ENCODE measurements around the gene MTX1. TPM values are rescaled to one million over a fixed set of nuclear protein-coding genes. Genes with fewer than 3 reads are reported as not detected.
"Not testable (repeated sequence)": the region's sequence is repeated elsewhere in the genome, so short reads cannot be mapped to it uniquely, and the experiment has no call there.

Gene MTX1
- polyA plus RNA-seq, 1 experiment: 44.6 TPM

GRCh38 chr1:155244368-155245162, 36.1 kb downstream of the MTX1 start:
- CTCF ChIA-PET: interaction anchor here (0.7 to 1.4 kb wide), 5 partner anchors 12 to 72 kb away, joined by 3 to 4 read pairs (median 3); partner anchors contain the start of gene KRTCAP2

DNA sequence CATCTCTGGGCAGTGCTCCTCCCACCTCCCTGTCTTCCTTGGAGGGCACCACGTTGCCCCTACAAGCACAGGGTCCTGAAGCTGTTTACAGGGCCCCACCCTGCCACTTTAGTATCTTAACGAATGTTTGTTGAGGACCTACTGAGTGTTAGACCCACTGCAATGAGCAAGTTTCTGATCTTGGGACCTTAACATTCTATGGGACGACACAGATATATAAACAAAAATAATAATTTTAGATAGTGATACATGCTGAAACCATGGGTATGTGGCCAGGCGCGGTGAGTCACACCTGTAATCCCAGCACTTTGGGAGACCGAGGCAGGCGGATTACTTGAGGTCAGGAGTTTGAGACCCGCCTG, 36.6 kb downstream of the MTX1 start:
- no peaks in the 10 kb centered on the region for H3K27me3 ChIP-seq (ENCODE audit: control insufficient read depth, insufficient read depth, low read length)
- CTCF ChIA-PET: interaction anchor here (1.0 kb wide), 1 partner anchor 11 kb away, joined by 3 read pairs; no protein-coding TSS in a partner anchor
- no peaks in the 10 kb centered on the region for H3K9me3 ChIP-seq (ENCODE audit: control insufficient read depth, insufficient read depth, low read length)
- TF ChIP-seq CTCF (IDR thresholded peaks at IDR 0.05; ENCODE audit: low read depth, low read length): no peak
- H3K4me3 ChIP-seq (ENCODE audit: low read depth, low read length): peak overlapping the region; percentile 72
- no peak for DNase-seq (ENCODE audit: low read depth, low spot score)
- peak overlapping the region; percentile 82 for H3K27ac ChIP-seq (ENCODE audit: low read depth, low read length)
- POLR2A ChIA-PET: interaction anchor here (0.6 to 1.9 kb wide), 3 partner anchors 17 to 38 kb away, joined by 4 to 11 read pairs (median 6); partner anchors contain the start of genes CLK2, SCAMP3 and THBS3

More at GRCh38 chr1:155244368-155245162, 36.1 kb downstream of the MTX1 start:
- Histone ChIP-seq H3K9me3 (ENCODE audit: control insufficient read depth, insufficient read depth, low read length) (no peaks in the 10 kb centered on the region), H3K27me3 (ENCODE audit: control insufficient read depth, insufficient read depth, low read length) (no peaks in the 10 kb centered on the region), H3K27ac (ENCODE audit: low read depth, low read length) (peak overlapping the region; percentile 86), H3K4me3 (ENCODE audit: low read depth, low read length) (peak overlapping the region; percentile 72)
- POLR2A ChIA-PET: interaction anchor here (0.6 to 1.9 kb wide), 6 partner anchors 18 to 50 kb away, joined by 3 to 11 read pairs (median 5); partner anchors contain the start of genes CLK2, SCAMP3 and THBS3
- peak; percentile 99 for DNase-seq (ENCODE audit: low read depth, low spot score)
- TF ChIP-seq CTCF (IDR thresholded peaks at IDR 0.05; ENCODE audit: low read depth, low read length): peak; percentile 35; the same call in 1 of the 2 replicates

GRCh38 chr1:155246796-155247195, 38.3 kb downstream of the MTX1 start:
- CTCF ChIA-PET: interaction anchor here (1.0 to 1.3 kb wide), 3 partner anchors 9 to 22 kb away, joined by 3 to 5 read pairs (median 4); partner anchors contain the start of gene ENTREP3

DNA sequence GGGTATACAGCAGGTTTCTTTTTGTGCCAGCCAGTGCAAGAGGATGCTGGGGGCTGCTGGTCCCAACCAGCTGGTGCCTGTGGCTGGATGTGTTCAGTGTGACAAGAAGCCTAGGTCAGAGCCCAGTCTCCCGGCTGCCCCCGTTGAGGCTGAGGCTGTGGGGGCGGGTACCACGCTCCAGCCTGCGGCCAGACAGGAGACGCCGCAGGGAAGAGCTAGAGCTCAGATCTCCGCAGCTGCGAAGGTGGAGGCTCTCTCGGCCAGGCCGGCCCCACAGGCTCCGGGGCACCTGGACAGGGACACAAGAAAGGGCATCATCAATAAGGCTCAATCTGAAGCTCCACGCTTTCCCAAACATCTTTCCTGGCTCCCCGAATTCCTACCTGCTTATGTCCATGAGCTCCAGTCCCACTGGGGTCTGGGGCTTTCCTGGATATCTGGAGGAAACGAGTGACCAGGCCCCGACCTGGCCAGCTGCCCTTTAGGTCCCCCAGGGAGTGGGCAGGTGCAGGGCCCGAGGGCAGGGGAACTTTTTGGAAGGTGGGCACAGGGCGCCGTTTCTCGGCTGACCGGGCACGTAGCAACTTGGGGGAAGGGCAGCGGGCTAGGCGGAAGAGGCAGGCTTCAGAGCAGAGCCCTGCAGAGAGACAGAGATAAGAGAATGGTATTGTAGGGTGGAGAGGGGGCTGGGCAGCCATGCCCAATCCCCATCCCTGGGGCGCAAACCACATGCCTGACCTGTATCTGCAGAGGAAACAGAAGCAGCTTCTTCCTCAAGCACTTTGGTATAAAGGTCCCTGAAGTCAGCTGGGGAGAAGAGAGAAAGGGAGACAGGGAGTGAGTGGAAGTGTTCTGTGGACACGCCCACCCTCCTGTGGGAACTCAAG, 39.4 kb downstream of the MTX1 start:
- no peaks in the 10 kb centered on the region for H3K9me3 ChIP-seq (ENCODE audit: control insufficient read depth, insufficient read depth, low read length)
- DNase-seq (ENCODE audit: low read depth, low spot score): no peak
- no peaks in the 10 kb centered on the region for H3K27me3 ChIP-seq (ENCODE audit: control insufficient read depth, insufficient read depth, low read length)
- TF ChIP-seq CTCF (IDR thresholded peaks at IDR 0.05; ENCODE audit: low read depth, low read length): no peak
- ChIA-PET POLR2A (no interaction called here), CTCF (interaction anchor here (1.0 to 5.7 kb wide), 6 partner anchors 8 to 75 kb away, joined by 3 to 62 read pairs (median 4); partner anchors contain the start of genes ENTREP3, MTX1 and THBS3)
- H3K4me3 ChIP-seq (ENCODE audit: low read depth, low read length): no peak overlapping the region
- no peak overlapping the region for H3K27ac ChIP-seq (ENCODE audit: low read depth, low read length)

More at GRCh38 chr1:155246796-155247195, 38.3 kb downstream of the MTX1 start:
- H3K27ac ChIP-seq (ENCODE audit: low read depth, low read length); H3K4me3 ChIP-seq (ENCODE audit: low read depth, low read length); H3K27me3 ChIP-seq (ENCODE audit: control insufficient read depth, insufficient read depth, low read length); DNase-seq (ENCODE audit: low read depth, low spot score); POLR2A ChIA-PET; H3K9me3 ChIP-seq (ENCODE audit: control insufficient read depth, insufficient read depth, low read length): not testable (repeated sequence)

DNA sequence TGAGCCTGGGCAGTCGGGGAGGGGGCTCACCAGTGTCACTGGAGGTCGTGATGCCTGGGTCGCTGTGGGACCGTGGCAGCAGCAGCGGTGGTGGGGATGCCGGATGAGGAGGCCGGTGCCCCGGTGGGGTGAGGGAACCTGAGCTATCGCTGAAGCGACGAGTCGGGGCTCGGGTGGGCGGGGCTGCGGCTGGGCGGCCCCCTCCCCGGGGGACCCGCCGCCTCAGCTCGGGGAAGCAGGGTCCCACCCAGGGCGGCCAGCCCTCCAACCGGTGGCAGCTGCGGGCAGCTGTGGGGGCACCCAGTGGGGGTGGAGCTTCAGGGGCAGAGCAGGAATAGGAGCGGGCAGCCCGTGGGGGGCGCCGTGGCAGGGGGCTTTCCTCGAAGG, 41.7 kb downstream of the MTX1 start:
- Histone ChIP-seq H3K27me3 (ENCODE audit: control insufficient read depth, insufficient read depth, low read length) (no peaks in the 10 kb centered on the region), H3K9me3 (ENCODE audit: control insufficient read depth, insufficient read depth, low read length) (no peaks in the 10 kb centered on the region; the same call in 1 of the 2 replicates), H3K27ac (ENCODE audit: low read depth, low read length) (no peak overlapping the region), H3K4me3 (ENCODE audit: low read depth, low read length) (0 out of 2 replicates have a peak overlapping the region, but pooled peaks have one; percentile 10)
- CTCF ChIA-PET: interaction anchor here (0.6 to 5.7 kb wide), 55 partner anchors 8 to 707 kb away, joined by 3 to 62 read pairs (median 6); partner anchors contain the start of genes CLK2, FDPS, HCN3 and KRTCAP2
- TF ChIP-seq CTCF (IDR thresholded peaks at IDR 0.05; ENCODE audit: low read depth, low read length): no peak
- POLR2A ChIA-PET: interaction anchor here (1.0 to 3.0 kb wide), 5 partner anchors 11 to 58 kb away, joined by 3 to 18 read pairs (median 5); partner anchors contain the start of genes CLK2, FDPS and SCAMP3
- DNase-seq (ENCODE audit: low read depth, low spot score): no peak

All from AG04450 (cell line).